HS-5 (cell line): ENCODE measurements around the gene DDN.

Experiments
- DNase-seq: peaks from one replicate; pipeline ENCODE4 v3.0.0-alpha.2; 2012; ENCODE audit warnings: low read depth

The DDN gene

DNA sequence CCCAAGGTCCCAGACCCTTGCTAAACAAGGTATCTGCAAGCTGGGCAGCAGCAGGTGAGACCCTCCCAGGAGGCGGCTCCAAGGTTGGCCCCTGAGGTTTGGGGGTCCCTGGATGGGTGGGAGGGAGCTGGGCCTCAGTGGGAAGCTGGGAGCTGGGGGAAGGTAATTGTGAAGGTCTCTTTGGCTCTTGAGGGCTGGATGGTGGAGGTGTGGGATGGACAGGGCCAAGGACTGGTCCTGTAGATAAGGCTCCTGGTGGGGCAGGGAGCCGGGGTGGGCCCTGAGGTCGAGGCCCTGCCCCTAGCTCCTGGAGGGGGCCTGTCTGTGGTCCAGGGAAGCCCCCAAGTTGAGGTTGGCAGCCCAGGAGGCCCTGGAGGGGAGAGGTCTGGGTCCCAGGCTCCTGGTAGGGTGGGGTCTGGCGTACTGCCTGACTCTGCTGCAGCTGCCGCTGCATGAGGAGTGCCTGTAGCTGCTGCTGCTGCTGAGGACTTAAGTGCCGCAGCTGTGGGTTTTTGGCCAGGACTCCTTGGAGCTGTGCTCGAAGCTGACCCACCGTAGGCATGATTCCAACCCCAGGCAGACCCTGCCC is 32.5 kb upstream of the DDN start:
- DNase-seq: no peak

DNA sequence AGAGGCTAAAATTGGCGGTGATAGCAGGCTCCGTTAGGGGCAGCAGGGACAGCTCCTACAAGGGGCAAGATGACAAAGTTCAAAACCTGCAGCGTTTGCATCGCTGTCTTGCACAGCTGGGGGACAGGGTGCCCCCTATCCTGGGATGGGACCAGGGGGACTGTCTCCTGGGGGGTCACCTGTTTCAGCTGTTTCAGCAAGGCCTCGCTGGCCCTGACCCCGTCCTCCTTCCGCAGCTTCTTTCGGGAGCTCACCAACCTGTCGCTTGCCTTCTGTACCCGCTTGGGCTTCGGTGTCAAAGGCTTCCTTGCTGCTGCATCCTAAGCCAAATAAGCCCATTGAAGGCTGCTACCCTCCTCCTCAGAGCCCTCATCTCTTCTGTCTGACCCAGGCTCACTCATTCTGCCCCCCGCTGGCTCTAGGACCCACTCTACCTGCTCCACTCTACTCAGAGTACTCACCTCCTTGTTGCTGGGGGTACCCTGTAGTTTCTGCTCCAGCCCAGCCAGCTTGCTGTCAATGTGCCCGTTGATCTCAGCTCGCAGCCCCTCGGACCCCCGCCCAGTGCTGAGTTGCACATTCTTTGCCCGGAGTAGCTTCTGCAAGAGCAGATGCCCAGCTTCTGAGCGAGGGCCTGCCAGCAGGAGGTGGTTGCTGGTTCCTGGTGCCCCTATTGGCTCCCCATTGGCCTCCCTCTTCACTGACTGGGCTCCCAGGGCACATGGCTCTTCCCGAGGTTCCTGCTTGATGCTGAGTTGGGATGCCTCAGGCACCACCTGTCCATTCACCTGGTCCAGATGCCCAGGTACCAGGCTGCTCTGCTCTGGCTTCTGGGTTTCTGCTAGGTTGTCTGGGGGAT is 31.8 kb upstream of the DDN start:
- no peak for DNase-seq

GRCh38 chr12:49030119-49030518 is 30.9 kb upstream of the DDN start:
- no peak for DNase-seq

DNA sequence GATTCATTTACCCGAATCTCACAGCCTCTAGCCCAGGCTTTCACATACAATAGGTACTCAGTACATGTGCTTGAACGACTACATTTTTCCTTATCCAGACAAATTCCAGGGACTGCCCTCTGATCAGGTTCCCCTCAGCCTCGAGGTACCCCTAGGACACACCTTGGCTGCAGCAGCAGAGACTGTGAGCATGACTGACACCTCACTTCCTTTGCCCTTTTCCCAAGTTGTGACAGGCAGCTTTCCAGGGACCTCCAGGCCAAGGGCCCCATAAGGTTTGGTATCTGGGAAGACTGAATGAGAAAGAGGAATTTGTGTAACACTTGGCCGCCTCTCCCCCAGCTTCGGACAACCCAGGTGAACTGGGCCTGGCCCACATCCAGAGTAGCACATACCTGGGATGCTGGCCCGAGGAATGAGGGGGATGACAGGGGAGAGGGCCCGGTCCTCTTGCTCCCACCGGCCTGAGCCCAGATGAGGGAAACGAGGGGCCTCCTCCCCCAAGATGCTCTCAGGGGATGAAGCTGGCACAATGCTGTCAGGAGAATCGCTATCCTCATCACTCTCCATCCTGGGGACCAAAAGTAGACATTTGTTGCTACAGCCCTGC is 29.6 kb upstream of the DDN start:
- no peak for DNase-seq

GRCh38 chr12:49027846-49028555 is 28.8 kb upstream of the DDN start:
- DNase-seq: no peak

GRCh38 chr12:49026678-49027480 is 27.7 kb upstream of the DDN start:
- DNase-seq: no peak

GRCh38 chr12:49026101-49026500 is 26.9 kb upstream of the DDN start:
- no peak for DNase-seq

- no peak for DNase-seq
Observed at GRCh38 chr12:49025463-49025862, 26.3 kb upstream of the DDN start.

DNA sequence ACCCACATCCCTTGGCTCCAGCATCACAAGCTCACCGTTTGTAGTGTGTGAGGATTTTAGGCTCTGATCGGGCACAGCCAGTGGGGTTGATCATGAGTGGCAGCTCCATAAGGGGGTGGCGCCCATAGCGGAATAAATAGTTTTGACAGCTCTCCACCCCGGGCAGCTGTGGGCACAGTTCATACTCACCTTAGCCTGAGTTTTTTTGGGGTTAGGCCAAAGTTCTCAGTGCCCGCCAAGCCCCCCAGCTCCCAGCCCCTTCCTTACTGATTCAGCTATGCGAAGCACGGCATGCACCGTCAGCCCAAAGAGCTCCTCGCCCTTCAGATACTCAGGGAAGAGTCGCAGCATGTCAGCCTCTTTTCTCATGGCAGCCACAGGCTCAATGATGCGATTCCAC is 25.4 kb upstream of the DDN start:
- DNase-seq: no peak

GRCh38 chr12:49023812-49024211 is 24.6 kb upstream of the DDN start:
- no peak for DNase-seq

DNA sequence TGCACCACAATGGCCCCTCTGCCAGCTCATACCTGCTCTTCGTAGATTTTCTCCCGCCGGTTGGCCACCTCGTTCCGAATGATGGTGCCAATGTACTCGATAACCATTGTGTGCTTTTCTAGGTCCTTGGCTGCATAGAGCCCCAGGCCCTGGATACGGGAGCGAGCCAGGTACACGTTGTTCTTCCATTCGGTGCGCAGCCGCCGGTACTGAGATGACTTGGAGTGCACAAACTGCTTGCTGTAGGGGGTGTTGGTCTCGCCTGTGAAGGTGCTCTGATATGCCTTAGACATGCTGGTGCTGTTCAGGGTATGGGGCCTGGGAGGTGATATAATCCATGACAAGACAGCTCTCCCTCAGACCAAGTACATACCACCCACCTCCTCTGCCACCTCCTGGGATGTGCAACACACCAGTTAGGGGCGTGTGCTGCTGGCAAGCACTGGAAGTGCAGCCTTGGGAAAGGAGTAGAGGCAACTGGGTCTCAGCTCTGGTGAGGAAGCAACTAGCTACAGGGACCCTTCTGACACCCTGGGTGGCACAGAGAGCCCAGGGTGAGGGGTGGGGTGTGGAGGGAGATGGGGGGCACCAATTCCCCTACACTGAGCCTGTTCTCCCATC is 23.5 kb upstream of the DDN start:
- no peak for DNase-seq

- no peak for DNase-seq
Observed at GRCh38 chr12:49021292-49021915, 22.2 kb upstream of the DDN start.

DNA sequence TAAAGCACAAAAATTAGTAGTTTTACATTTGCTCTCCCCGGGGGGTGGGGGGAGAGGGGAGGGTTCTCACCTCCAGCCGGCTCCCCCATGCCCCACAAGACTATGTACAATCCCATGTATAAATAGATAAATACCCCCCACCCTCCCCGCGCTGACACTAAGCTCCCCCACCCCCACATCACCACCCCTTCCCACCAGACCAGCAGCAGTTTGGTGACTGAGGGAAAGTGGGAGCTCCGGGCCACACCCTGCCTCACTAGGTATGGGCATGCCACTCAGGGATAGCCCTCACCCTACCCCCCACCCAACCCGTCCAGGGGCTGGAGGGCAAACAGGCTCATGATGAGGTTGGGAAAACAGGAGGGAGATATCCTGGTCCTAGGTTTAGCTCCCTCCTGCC is 21.3 kb upstream of the DDN start:
- DNase-seq: no peak

GRCh38 chr12:49019443-49020324 is 20.5 kb upstream of the DDN start:
- DNase-seq: no peak

GRCh38 chr12:49019120-49019430 is 19.9 kb upstream of the DDN start:
- DNase-seq: no peak

GRCh38 chr12:49018261-49019119 is 19.3 kb upstream of the DDN start, which contains the start of gene PRKAG1:
PRKAG1 (minus strand) TSS chr12:49018776; CDS start chr12:49018740, 36 bp downstream.
- peak; percentile 77 for DNase-seq

- no peak for DNase-seq
Observed at GRCh38 chr12:49017891-49018260, 18.7 kb upstream of the DDN start.

DNA sequence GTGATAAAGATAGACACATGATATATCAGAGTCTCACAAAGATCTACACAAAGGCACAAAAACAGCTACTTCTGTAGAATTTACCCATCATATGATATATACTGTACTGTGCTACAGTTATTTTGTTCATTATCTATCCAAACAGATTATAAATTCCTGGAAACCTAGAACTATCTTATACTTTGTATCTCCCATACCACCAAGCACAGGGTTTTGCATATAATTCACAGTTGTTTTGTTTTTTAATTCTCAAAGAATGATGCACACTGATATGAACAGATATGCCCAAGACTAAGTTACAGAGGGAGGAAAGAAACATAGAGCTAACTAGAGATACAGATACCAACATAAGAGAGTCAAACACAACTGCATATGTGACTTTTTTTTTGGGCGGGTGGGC is 16.0 kb upstream of the DDN start:
- DNase-seq: no peak

DNA sequence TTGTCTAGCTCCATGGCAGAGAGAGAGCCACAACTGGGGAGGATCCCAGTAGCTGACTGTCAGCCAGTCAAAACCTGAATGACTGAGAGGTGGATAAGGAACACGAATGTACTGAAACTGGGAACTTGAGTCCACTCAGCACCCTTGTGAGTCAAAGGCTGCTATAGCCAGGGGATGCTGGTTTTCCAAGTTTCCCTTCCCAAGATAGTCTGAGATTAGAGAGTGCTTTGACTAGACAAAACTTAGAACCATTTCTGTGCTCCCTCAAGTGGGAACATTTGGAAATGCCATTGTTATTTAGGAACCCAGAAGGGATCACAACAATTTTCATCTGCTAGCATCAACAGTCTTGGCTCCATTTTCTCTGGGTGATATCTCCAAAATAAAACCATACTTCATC is 15.4 kb upstream of the DDN start:
- no peak for DNase-seq
